ENCODE data around the gene BICC1.

Gene BICC1

DNA sequence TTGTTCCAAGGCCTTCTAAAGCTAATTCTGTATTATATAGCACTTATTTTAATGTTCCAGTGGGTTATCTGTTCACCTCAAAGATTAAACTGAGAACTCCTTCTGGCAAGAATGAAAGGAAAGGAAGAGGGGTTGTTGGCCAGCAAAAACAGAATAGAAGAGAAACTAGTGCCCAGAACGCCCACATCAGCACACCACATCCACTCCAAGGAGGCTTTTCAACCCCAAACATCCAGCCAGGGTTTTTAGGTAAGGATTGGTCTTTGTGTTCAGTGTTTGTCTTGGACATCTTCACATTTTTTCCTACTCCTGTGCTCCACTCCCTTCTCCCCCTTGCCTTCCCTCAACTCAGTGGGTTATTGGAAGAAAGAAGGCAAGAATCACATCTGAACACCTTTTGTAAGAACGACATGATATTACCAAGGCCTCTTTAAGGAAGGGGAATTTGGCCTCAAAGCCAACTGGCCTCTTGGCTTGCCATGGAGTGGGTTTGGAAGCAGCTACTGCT lies 55.8 kb downstream of the BICC1 start:
- TF ChIP-seq TAF1 (IDR thresholded peaks at IDR 0.05; ENCODE audit: borderline replicate concordance, insufficient read depth, low read length) (no peak), SIN3A (IDR thresholded peaks at IDR 0.05; ENCODE audit: borderline replicate concordance, insufficient read depth, low read length) (no peak), FOXP2 (optimal IDR thresholded peaks at IDR 0.05; ENCODE audit: borderline replicate concordance, extremely low read depth, extremely low read length, insufficient read depth) (no peak), POLR2AphosphoS5 (IDR thresholded peaks at IDR 0.05; ENCODE audit: low read depth, low read length) (no peak)
- TF ChIP-seq, protein P1, sequence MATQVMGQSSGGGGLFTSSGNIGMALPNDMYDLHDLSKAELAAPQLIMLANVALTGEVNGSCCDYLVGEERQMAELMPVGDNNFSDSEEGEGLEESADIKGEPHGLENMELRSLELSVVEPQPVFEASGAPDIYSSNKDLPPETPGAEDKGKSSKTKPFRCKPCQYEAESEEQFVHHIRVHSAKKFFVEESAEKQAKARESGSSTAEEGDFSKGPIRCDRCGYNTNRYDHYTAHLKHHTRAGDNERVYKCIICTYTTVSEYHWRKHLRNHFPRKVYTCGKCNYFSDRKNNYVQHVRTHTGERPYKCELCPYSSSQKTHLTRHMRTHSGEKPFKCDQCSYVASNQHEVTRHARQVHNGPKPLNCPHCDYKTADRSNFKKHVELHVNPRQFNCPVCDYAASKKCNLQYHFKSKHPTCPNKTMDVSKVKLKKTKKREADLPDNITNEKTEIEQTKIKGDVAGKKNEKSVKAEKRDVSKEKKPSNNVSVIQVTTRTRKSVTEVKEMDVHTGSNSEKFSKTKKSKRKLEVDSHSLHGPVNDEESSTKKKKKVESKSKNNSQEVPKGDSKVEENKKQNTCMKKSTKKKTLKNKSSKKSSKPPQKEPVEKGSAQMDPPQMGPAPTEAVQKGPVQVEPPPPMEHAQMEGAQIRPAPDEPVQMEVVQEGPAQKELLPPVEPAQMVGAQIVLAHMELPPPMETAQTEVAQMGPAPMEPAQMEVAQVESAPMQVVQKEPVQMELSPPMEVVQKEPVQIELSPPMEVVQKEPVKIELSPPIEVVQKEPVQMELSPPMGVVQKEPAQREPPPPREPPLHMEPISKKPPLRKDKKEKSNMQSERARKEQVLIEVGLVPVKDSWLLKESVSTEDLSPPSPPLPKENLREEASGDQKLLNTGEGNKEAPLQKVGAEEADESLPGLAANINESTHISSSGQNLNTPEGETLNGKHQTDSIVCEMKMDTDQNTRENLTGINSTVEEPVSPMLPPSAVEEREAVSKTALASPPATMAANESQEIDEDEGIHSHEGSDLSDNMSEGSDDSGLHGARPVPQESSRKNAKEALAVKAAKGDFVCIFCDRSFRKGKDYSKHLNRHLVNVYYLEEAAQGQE (IDR thresholded peaks at IDR 0.05; ENCODE audit: insufficient read depth in 1 of 2, low read depth in 2 of 2, low read length in 2 of 2): no peak

DNA sequence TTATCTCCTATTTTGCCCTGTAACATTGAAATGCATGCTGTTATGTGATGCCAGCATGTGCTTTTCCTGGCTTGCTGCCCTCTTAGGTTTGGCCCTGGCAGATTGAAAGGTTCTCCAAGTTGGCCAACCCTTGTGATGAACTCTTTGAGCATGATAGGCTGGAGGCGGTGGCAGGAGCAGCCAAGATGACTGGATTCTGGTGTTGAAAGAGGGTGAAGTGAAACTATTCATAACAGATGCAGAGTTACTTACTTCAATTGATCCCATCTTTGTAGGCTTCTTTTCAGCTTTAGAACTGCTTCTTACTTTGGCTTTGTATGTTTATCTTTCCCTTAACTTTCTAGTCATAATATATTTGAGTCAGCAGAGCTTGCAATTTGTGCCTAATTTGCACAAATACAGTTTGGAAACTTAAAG lies 57.6 kb downstream of the BICC1 start:
- TF ChIP-seq, protein P1 (IDR thresholded peaks at IDR 0.05; ENCODE audit: insufficient read depth in 1 of 2, low read depth in 2 of 2, low read length in 2 of 2): no peak
- TF ChIP-seq TAF1 (IDR thresholded peaks at IDR 0.05; ENCODE audit: borderline replicate concordance, insufficient read depth, low read length) (no peak), FOXP2 (optimal IDR thresholded peaks at IDR 0.05; ENCODE audit: borderline replicate concordance, extremely low read depth, extremely low read length, insufficient read depth) (no peak), SIN3A (IDR thresholded peaks at IDR 0.05; ENCODE audit: borderline replicate concordance, insufficient read depth, low read length) (no peak), POLR2AphosphoS5 (IDR thresholded peaks at IDR 0.05; ENCODE audit: low read depth, low read length) (no peak)

DNA sequence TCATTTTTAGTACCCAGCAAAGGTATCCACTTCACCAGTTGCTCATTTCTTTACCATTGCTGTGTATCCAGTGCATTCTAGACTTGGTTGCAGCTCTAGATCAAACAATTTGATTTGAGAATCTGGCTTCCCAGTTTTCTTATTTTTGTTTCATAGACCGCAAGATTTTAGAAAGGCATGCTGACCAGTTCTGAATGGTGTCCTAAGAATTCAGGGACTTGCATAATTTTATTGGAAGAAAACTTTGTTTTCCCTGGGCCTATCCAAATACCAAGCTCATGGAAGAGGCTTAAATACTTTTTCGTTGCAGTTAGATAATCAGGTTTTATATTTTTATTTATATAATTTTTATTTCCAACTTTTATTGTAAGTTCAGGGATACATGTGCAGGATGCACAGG lies 58.3 kb downstream of the BICC1 start:
- TF ChIP-seq POLR2AphosphoS5 (IDR thresholded peaks at IDR 0.05; ENCODE audit: low read depth, low read length) (no peak), TAF1 (IDR thresholded peaks at IDR 0.05; ENCODE audit: borderline replicate concordance, insufficient read depth, low read length) (no peak)
- TF ChIP-seq, protein P1 (IDR thresholded peaks at IDR 0.05; ENCODE audit: insufficient read depth in 1 of 2, low read depth in 2 of 2, low read length in 2 of 2): no peak

DNA sequence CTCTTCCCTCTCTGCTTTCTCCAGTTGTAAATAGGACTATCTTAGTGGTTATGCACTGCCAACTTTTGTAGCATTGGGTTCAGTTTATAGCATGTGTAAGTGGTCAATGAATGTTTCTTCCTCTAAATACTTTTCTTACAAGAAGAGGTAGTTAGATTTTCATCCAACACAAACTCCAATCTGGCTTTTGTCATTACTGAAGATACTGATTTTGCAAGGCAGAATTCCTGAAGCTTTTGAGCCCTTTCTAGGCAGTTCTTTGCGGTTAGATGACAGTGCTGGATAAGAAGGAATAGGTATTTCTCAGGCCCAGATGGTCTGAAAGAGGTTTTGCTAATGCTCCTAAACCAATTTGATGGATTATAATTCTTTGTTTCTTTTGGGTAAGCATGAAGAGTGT lies 60.5 kb downstream of the BICC1 start:
- TF ChIP-seq TAF1 (IDR thresholded peaks at IDR 0.05; ENCODE audit: borderline replicate concordance, insufficient read depth, low read length) (no peak), FOXP2 (optimal IDR thresholded peaks at IDR 0.05; ENCODE audit: borderline replicate concordance, extremely low read depth, extremely low read length, insufficient read depth) (no peak), POLR2AphosphoS5 (IDR thresholded peaks at IDR 0.05; ENCODE audit: low read depth, low read length) (no peak), SIN3A (IDR thresholded peaks at IDR 0.05; ENCODE audit: borderline replicate concordance, insufficient read depth, low read length) (no peak)
- TF ChIP-seq, protein P1 (IDR thresholded peaks at IDR 0.05; ENCODE audit: insufficient read depth in 1 of 2, low read depth in 2 of 2, low read length in 2 of 2): no peak

DNA sequence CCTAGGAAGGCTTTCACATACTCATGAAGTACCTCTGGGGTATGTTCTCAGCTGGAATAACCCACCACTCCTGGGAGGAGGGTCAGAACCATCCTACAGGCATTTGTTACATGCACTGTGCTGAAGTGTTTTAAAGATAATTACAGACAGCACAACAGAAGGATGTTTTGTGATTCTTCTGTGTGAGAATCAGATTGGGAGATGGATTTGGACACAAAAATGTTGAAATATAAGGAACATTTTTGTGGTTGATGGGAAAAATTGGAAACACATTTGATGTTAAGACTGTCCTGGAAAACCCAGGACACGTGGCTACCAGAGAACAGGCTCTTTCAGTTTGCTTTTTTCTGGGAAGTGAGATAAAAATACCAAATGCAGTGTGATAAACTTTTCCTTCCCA lies 61.4 kb downstream of the BICC1 start:
- TF ChIP-seq POLR2AphosphoS5 (IDR thresholded peaks at IDR 0.05; ENCODE audit: low read depth, low read length): no peak
